Hepatocyte (in vitro differentiated cells): ENCODE data around the gene CREBBP.

Experiments
- EZH2 ChIP-seq: fragments of 200-600 bp; sonication (generic); IDR thresholded peaks from 2 replicates; pipeline ENCODE4 v1.6.1; 2016; ENCODE audit warnings: antibody characterized with exemption, mild to moderate bottlenecking, borderline replicate concordance
- EZH2phosphoT487 ChIP-seq: fragments of 200-600 bp; sonication (generic); IDR thresholded peaks from one replicate; pipeline ENCODE4 v1.6.1; 2018; ENCODE audit warnings: antibody characterized with exemption, mild to moderate bottlenecking, low read depth, moderate library complexity; ENCODE audit not compliant: unreplicated experiment, severe bottlenecking
- TF ChIP-seq, protein P1 (sequence below): fragments of 200-600 bp; sonication (generic); IDR thresholded peaks from 2 replicates; pipeline ENCODE4 v1.5.1; 2016; ENCODE audit warnings: antibody characterized with exemption, mild to moderate bottlenecking; ENCODE audit not compliant: poor library complexity

DNA sequence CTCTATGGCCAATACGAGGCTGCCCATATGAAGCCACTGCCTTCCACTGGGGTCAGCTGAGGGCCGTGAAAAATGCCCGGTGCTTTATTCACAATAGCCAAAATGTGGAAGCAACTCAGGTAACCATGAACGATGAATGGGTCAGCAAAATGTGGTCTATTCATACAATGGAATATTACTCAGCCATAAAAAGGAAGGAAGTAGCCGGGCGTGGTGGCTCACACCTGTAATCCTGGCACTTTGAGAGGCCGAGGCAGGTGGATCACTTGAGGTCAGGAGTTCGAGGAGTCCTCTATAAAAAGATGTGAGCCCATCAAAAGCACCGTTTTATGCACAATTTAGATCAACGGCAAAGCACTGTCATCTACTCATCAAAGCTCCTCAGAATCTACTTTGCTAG, 158.0 kb downstream of the CREBBP start:
- TF ChIP-seq, protein P1, sequence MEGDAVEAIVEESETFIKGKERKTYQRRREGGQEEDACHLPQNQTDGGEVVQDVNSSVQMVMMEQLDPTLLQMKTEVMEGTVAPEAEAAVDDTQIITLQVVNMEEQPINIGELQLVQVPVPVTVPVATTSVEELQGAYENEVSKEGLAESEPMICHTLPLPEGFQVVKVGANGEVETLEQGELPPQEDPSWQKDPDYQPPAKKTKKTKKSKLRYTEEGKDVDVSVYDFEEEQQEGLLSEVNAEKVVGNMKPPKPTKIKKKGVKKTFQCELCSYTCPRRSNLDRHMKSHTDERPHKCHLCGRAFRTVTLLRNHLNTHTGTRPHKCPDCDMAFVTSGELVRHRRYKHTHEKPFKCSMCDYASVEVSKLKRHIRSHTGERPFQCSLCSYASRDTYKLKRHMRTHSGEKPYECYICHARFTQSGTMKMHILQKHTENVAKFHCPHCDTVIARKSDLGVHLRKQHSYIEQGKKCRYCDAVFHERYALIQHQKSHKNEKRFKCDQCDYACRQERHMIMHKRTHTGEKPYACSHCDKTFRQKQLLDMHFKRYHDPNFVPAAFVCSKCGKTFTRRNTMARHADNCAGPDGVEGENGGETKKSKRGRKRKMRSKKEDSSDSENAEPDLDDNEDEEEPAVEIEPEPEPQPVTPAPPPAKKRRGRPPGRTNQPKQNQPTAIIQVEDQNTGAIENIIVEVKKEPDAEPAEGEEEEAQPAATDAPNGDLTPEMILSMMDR, result no peak
- no peak for TF ChIP-seq EZH2
- no peak for TF ChIP-seq EZH2phosphoT487
